Hepatocyte (in vitro differentiated cells): ENCODE data around the gene CMIP. TPM values are rescaled to one million over a fixed set of nuclear protein-coding genes. Genes with fewer than 3 reads are reported as not detected.

Experiments
- DNase-seq: peaks from one replicate; pipeline ENCODE4 v3.0.0-alpha.2; 2016; ENCODE audit warnings: low spot score
- H2AFZ ChIP-seq: fragments of 200-600 bp; sonication (generic); 2 replicates; pipeline ENCODE4 v1.6.0; 2016; ENCODE audit warnings: antibody characterized with exemption, mild to moderate bottlenecking
- H3K27ac ChIP-seq: fragments of 200-600 bp; sonication (generic); 2 replicates; pipeline ENCODE4 v1.5.1; 2016; ENCODE audit warnings: mild to moderate bottlenecking
- H3K27me3 ChIP-seq: fragments of 200-600 bp; sonication (generic); 2 replicates; pipeline ENCODE4 v1.6.1; 2016
- H3K36me3 ChIP-seq: fragments of 200-600 bp; sonication (generic); replicated peaks from 2 replicates; pipeline ENCODE4 v1.5.1; 2016; ENCODE audit warnings: low read depth; ENCODE audit not compliant: insufficient read depth
- H3K4me1 ChIP-seq: fragments of 200-600 bp; sonication (generic); 2 replicates; pipeline ENCODE4 v1.5.1; 2016; ENCODE audit warnings: mild to moderate bottlenecking, moderate library complexity; ENCODE audit not compliant: insufficient read depth
- H3K4me2 ChIP-seq: fragments of 200-600 bp; sonication (generic); 2 replicates; pipeline ENCODE4 v1.6.0; 2016
- H3K4me3 ChIP-seq: fragments of 200-600 bp; sonication (generic); 2 replicates; pipeline ENCODE4 v1.5.1; 2016; ENCODE audit warnings: mild to moderate bottlenecking
- H3K79me2 ChIP-seq: fragments of 200-600 bp; sonication (generic); 2 replicates; pipeline ENCODE4 v1.6.0; 2017; ENCODE audit warnings: mild to moderate bottlenecking
- H3K9me2 ChIP-seq: fragments of 200-600 bp; sonication (generic); replicated peaks from 2 replicates; pipeline ENCODE4 v1.6.0; 2017; ENCODE audit warnings: mild to moderate bottlenecking; ENCODE audit not compliant: insufficient read depth
- H3K9me3 ChIP-seq: fragments of 200-600 bp; sonication (generic); 2 replicates; pipeline ENCODE4 v1.5.1; 2016; ENCODE audit warnings: low read depth, mild to moderate bottlenecking
- H4K20me1 ChIP-seq: fragments of 200-600 bp; sonication (generic); 2 replicates; pipeline ENCODE4 v1.6.0; 2016; ENCODE audit warnings: mild to moderate bottlenecking; ENCODE audit not compliant: insufficient read depth, poor library complexity, severe bottlenecking
- CTCF ChIP-seq: fragments of 200-600 bp; sonication (generic); IDR thresholded peaks from 2 replicates; pipeline ENCODE4 v1.5.1; 2016; ENCODE audit warnings: antibody characterized with exemption, mild to moderate bottlenecking; ENCODE audit not compliant: poor library complexity
- EZH2 ChIP-seq: fragments of 200-600 bp; sonication (generic); IDR thresholded peaks from 2 replicates; pipeline ENCODE4 v1.6.1; 2016; ENCODE audit warnings: antibody characterized with exemption, mild to moderate bottlenecking, borderline replicate concordance
- EZH2phosphoT487 ChIP-seq: fragments of 200-600 bp; sonication (generic); IDR thresholded peaks from one replicate; pipeline ENCODE4 v1.6.1; 2018; ENCODE audit warnings: antibody characterized with exemption, mild to moderate bottlenecking, low read depth, moderate library complexity; ENCODE audit not compliant: unreplicated experiment, severe bottlenecking
- whole genome bisulfite sequencing: methylation state at CpG from one replicate; pipeline ENCODE4 v1.1.6; 2016; ENCODE audit warnings: low lambda C conversion rate; ENCODE audit errors: missing lambda C conversion rate; 5-methylcytosine and 5-hydroxymethylcytosine counted together
- polyA plus RNA-seq: library from polyadenylated mRNA; unstranded; fragments of >200 nt; fragmentation: Nextera tagmentation; extraction: Ambion mirVana; gene quantifications from 2 replicates; pipeline ENCODE4 v1.2.1, GENCODE V29; 2016
- total RNA-seq: library from RNA; depleted of rRNA; stranded (reverse); fragments of >200 nt; gene quantifications from 2 replicates; pipeline ENCODE4 v1.2.3, GENCODE V29; 2014

The CMIP gene
- total and polyA plus RNA-seq, 2 experiments from 2014 or later = 5.8 to 17.8 TPM

GRCh38 chr16:81505011-81505661 is 60.5 kb downstream of the CMIP start:
- no peak overlapping the region for H2AFZ ChIP-seq
- no peaks in the 10 kb centered on the region for H3K9me2 ChIP-seq
- no peak for DNase-seq
- H3K4me3 ChIP-seq = no peak overlapping the region
- no peaks in the 10 kb centered on the region for H3K4me1 ChIP-seq
- no peaks in the 10 kb centered on the region for H3K36me3 ChIP-seq
- H3K9me3 ChIP-seq = no peaks in the 10 kb centered on the region
- H4K20me1 ChIP-seq = peaks cover 25% of the 10 kb centered on the region
- no peak overlapping the region for H3K27ac ChIP-seq
- 80% methylated on average over 13 of the region's 13 CpGs for WGBS
- TF ChIP-seq EZH2phosphoT487 (no peak), EZH2 (no peak), CTCF (no peak)
- no peak overlapping the region for H3K4me2 ChIP-seq
- H3K27me3 ChIP-seq = no peaks in the 10 kb centered on the region
- H3K79me2 ChIP-seq = peaks cover 97% of the 10 kb centered on the region

- 98% methylated on average over 6 of the region's 6 CpGs for WGBS
- Histone ChIP-seq H4K20me1 (peaks cover 10% of the 10 kb centered on the region), H3K79me2 (peaks cover 97% of the 10 kb centered on the region)
These were observed 64.8 kb downstream of the CMIP start for GRCh38 chr16:81509404-81509803.

GRCh38 chr16:81510016-81510415 is 65.4 kb downstream of the CMIP start:
- no peak for TF ChIP-seq EZH2phosphoT487
- TF ChIP-seq CTCF = no peak
- no peak for TF ChIP-seq EZH2
- H3K79me2 ChIP-seq = peaks cover 98% of the 10 kb centered on the region

More at GRCh38 chr16:81509404-81509803, 64.8 kb downstream of the CMIP start:
- Histone ChIP-seq H3K27me3 (no peaks in the 10 kb centered on the region), H3K9me2 (no peaks in the 10 kb centered on the region), H3K4me2 (no peak overlapping the region), H3K4me1 (peaks cover 9% of the 10 kb centered on the region), H3K4me3 (no peak overlapping the region), H2AFZ (no peak overlapping the region), H3K27ac (no peak overlapping the region), H3K36me3 (no peaks in the 10 kb centered on the region), H3K9me3 (no peaks in the 10 kb centered on the region)
- TF ChIP-seq EZH2phosphoT487 (no peak), CTCF (no peak), EZH2 (no peak)
- no peak for DNase-seq

More at GRCh38 chr16:81510016-81510415, 65.4 kb downstream of the CMIP start:
- Histone ChIP-seq H3K4me3 (no peak overlapping the region), H3K4me1 (peaks cover 9% of the 10 kb centered on the region), H2AFZ (no peak overlapping the region), H4K20me1 (peaks cover 12% of the 10 kb centered on the region), H3K9me2 (no peaks in the 10 kb centered on the region), H3K4me2 (no peak overlapping the region), H3K9me3 (no peaks in the 10 kb centered on the region), H3K36me3 (no peaks in the 10 kb centered on the region), H3K27me3 (no peaks in the 10 kb centered on the region), H3K27ac (no peak overlapping the region)
- WGBS = 85% methylated on average over 10 of the region's 10 CpGs
- DNase-seq = no peak
